Thoracic aorta (tissue), 2 donors: ENCODE measurements around the gene CBFA2T3. TPM values are rescaled to one million over a fixed set of nuclear protein-coding genes. Genes with fewer than 3 reads are reported as not detected.

ENCODE experiments used
- ATAC-seq: fragments of 150-250 bp; one replicate; pipeline ENCODE4 v1.8.0; 2017; ENCODE audit warnings: low read depth; ENCODE audit not compliant: insufficient number of reproducible peaks, low FRiP score
- DNase-seq: peaks from one replicate; pipeline ENCODE4 v3.0.0-alpha.2; 2020; ENCODE audit warnings: low spot score
- H3K27ac ChIP-seq, 2 donors: fragments of 200-600 bp; sonication (generic); 1 replicate in 1 of 2; 2 replicates in 1 of 2; pipeline ENCODE4 v1.5.1; 2016; ENCODE audit warnings: mild to moderate bottlenecking in 2 of 2, moderate library complexity in 2 of 2
- H3K27me3 ChIP-seq: fragments of 200-600 bp; sonication (generic); replicated peaks from 2 replicates; pipeline ENCODE4 v1.6.0; 2016; ENCODE audit warnings: mild to moderate bottlenecking; ENCODE audit not compliant: insufficient read depth
- H3K36me3 ChIP-seq: fragments of 200-600 bp; sonication (generic); one replicate; pipeline ENCODE4 v1.5.1; 2016
- H3K4me1 ChIP-seq, 2 donors: fragments of 200-600 bp; sonication (generic); 1 replicate in 1 of 2; 2 replicates in 1 of 2; pipeline versions ENCODE4 v1.5.1 to v1.6.0; 2016; ENCODE audit warnings: low read depth in 2 of 2, mild to moderate bottlenecking in 1 of 2; ENCODE audit not compliant: control insufficient read depth in 1 of 2
- H3K4me3 ChIP-seq: fragments of 200-600 bp; sonication (generic); 2 replicates; pipeline ENCODE4 v1.5.1; 2016; ENCODE audit warnings: mild to moderate bottlenecking
- H3K9me3 ChIP-seq: fragments of 200-600 bp; sonication (generic); 2 replicates; pipeline ENCODE4 v1.5.1; 2016
- CTCF ChIP-seq: fragments of 200-600 bp; sonication (generic); IDR thresholded peaks from one replicate; pipeline ENCODE4 v1.5.1; 2019; ENCODE audit warnings: antibody characterized with exemption
- total RNA-seq, 2 donors: library from RNA; depleted of rRNA; stranded (reverse); fragments of >200 nt; gene quantifications; one replicate each; pipeline versions ENCODE4 v1.1.0 to v1.2.3, GENCODE V29; 2016

Gene CBFA2T3
- total RNA-seq, 2 donors from 2014 or later = 3.9 to 6.6 TPM

GRCh38 chr16:88910284-88911135, 66.5 kb downstream of the CBFA2T3 start:
- TF ChIP-seq CTCF = no peak
- no peak overlapping the region for H3K4me3 ChIP-seq

GRCh38 chr16:88909431-88910210, 67.4 kb downstream of the CBFA2T3 start:
- H3K27me3 ChIP-seq = no peaks in the 10 kb centered on the region
- no peaks in the 10 kb centered on the region for H3K4me1 ChIP-seq
- H3K4me3 ChIP-seq = no peak overlapping the region
- ATAC-seq (no peak), DNase-seq (no peak)
- TF ChIP-seq CTCF = no peak
- no peaks in the 10 kb centered on the region for H3K36me3 ChIP-seq
- no peaks in the 10 kb centered on the region for H3K9me3 ChIP-seq
- H3K27ac ChIP-seq = no peak overlapping the region

More at GRCh38 chr16:88910284-88911135, 66.5 kb downstream of the CBFA2T3 start:
- no peak for DNase-seq
- Histone ChIP-seq H3K27ac (no peak overlapping the region), H3K36me3 (no peaks in the 10 kb centered on the region), H3K9me3 (no peaks in the 10 kb centered on the region), H3K4me1 (no peaks in the 10 kb centered on the region), H3K27me3 (no peaks in the 10 kb centered on the region)
- ATAC-seq = no peak

- ATAC-seq (no peak), DNase-seq (no peak)
- Histone ChIP-seq H3K4me3 (no peak overlapping the region), H3K36me3 (no peaks in the 10 kb centered on the region), H3K27me3 (no peaks in the 10 kb centered on the region), H3K4me1 (no peaks in the 10 kb centered on the region), H3K9me3 (no peaks in the 10 kb centered on the region), H3K27ac (no peak overlapping the region)
- no peak for TF ChIP-seq CTCF
These were observed 68.7 kb downstream of the CBFA2T3 start for GRCh38 chr16:88908307-88908706.

- no peak overlapping the region for H3K4me3 ChIP-seq
- no peaks in the 10 kb centered on the region for H3K9me3 ChIP-seq
- DNase-seq (no peak), ATAC-seq (no peak)
- no peaks in the 10 kb centered on the region for H3K27me3 ChIP-seq
- no peaks in the 10 kb centered on the region for H3K36me3 ChIP-seq
- no peak for TF ChIP-seq CTCF
- no peaks in the 10 kb centered on the region for H3K4me1 ChIP-seq
- H3K27ac ChIP-seq = no peak overlapping the region
These were observed 69.2 kb downstream of the CBFA2T3 start for GRCh38 chr16:88907768-88908167.

- Histone ChIP-seq H3K9me3 (no peaks in the 10 kb centered on the region), H3K4me1 (no peaks in the 10 kb centered on the region), H3K27ac (no peak overlapping the region), H3K27me3 (no peaks in the 10 kb centered on the region), H3K36me3 (no peaks in the 10 kb centered on the region), H3K4me3 (no peak overlapping the region)
- ATAC-seq = no peak
- TF ChIP-seq CTCF = no peak
- no peak for DNase-seq
These were observed 70.4 kb downstream of the CBFA2T3 start for GRCh38 chr16:88906535-88907105.
